ENCODE results near the gene BTBD10. TPM values are rescaled to one million over a fixed set of nuclear protein-coding genes. Genes with fewer than 3 reads are reported as not detected.

BTBD10 gene
- total RNA-seq (10 to 100 TPM; 13.3 to 14.8 TPM), total RNA-seq (16.1 to 49.8 (median 34.2) reads per million in 172 experiments)
- polyA plus RNA-seq (2013, experiment 1 of 2), result 13.9 TPM
- 15.3 TPM for polyA plus RNA-seq (2013, experiment 2 of 2)

DNA sequence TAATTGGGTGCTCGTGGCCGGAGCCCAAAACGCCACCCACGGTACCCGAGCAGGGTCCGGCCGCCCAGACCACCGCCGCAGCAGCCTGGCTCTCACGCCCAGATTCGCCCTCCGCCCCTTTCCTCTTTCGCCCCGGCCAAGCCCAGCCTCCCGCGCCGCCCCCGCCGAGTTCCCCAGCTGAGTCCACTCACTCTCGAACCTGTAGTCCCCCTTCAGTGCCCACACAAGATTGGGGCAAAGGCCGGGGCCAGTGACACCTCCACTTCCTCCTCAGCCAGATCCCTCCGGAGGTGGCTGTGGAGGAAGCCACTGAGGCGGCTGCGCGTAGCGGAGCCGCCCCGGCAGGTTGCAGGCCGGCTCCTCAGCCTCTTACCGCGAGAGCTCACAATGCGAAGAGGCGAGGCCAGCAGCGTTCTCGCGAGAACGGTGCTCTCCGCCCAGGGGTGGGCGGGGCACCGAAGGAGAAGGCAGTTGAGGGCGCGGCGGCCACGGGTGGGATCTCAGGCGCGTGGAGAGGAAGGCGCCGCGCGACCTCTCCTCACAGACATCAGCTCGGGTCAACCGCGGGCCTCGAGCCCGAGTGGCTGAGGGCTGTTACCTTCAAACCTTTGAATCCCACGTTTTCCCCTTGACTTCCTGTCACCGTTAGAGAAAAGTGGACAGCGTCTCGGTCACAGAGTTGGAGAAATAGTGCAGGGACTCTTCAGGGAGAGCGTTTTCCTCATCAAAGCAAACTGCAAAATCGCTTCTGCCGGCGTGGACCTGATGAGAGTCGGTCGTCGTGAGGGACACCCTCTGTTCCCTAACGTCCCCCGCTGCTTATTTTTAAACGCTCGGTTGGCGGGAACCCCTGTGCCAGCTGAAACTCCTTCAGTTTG, at the start of gene BTBD10:
Gene BTBD10, minus strand, starts transcription at position 322 of the 878 bp plus-strand sequence. CDS start 18,098 bp downstream, outside the sequence.
- intact Hi-C loops (cut with DNase I, micrococcal nuclease), result loop anchor here (1.0 to 10.0 kb wide), 8 partner anchors 184 to 1618 kb away; partner anchors contain the start of genes FAR1 (in 2 of the 2), BMAL1 (in 1 of the 2), CYP2R1 (in 1 of the 2) and USP47 (in 1 of the 2)
- no peaks in the 10 kb centered on the region for H3K36me3 ChIP-seq (ENCODE audit: insufficient read depth, low read length)
- H3K4me1 ChIP-seq (ENCODE audit: insufficient read depth, low read length), result peaks cover 15% of the 10 kb centered on the region
- H3K36me3 Mint-ChIP-seq (ENCODE audit: low read depth), result peaks cover 28% of the 10 kb centered on the region
- H3K9me3 Mint-ChIP-seq, result no peaks in the 10 kb centered on the region
- POLR2A ChIA-PET, result interaction anchor here (0.8 to 2.6 kb wide), 14 partner anchors 9 to 1428 kb away, joined by 3 to 12 read pairs (median 4); partner anchors contain the start of genes CYP2R1 and FAR1
- DNase-seq (peak; percentile 84 to 98 (median 90)), ATAC-seq (ENCODE audit: poor library complexity) (peak; percentile 98)
- no peaks in the 10 kb centered on the region for H3K27me3 Mint-ChIP-seq
- CTCF ChIA-PET, result interaction anchor here (0.8 to 1.6 kb wide), 3 partner anchors 24 to 205 kb away, joined by 3 to 11 read pairs (median 3); no protein-coding TSS in a partner anchor
- no peak for TF ChIP-seq CTCF (IDR thresholded peaks at IDR 0.05)
- H3K4me3 Mint-ChIP-seq, result peak within 1 kb of the TSS; percentile 100
- H3K9me3 ChIP-seq (ENCODE audit: control insufficient read depth in 1 of 2, insufficient read depth in 1 of 2, low read length in 2 of 2), result no peaks in the 10 kb centered on the region
- H3K27ac Mint-ChIP-seq, result peak within 1 kb of the TSS; percentile 99
- H3K27ac ChIP-seq (ENCODE audit: low read depth in 1 of 2, low read length in 2 of 2), result peak within 1 kb of the TSS; percentile 82 to 92
- H3K27me3 ChIP-seq (ENCODE audit: control insufficient read depth in 1 of 2, insufficient read depth in 2 of 2, low read length in 2 of 2), result no peaks in the 10 kb centered on the region
- peaks cover 54% of the 10 kb centered on the region for H3K4me1 Mint-ChIP-seq (ENCODE audit: low read depth)
- H3K4me3 ChIP-seq (ENCODE audit: low read length), result peak within 1 kb of the TSS; percentile 77

DNA sequence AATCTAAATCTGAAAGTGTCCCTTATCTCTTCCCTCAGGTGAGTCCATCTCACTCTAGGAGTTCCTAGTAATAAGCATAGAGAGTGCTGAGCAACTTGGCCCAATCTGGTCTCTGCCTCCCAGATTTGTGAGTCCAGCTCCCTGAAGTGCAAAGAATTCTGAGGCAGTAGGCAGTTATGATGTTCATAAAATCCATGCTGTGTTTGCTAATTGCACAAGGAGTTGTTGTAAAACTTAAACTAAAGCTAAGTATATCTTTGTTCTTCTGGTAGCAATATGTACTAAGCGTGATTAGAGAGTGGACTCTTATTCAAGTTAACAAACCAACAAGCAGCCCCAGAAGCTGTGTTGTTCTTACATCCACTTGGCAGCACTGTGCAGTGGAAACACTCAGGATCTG, 40.4 kb upstream of the BTBD10 start:
- DNase-seq (no peak), ATAC-seq (ENCODE audit: poor library complexity) (no peak)
- Mint-ChIP-seq H3K27me3 (peaks cover 50% of the 10 kb centered on the region), H3K4me1 (ENCODE audit: low read depth) (no peaks in the 10 kb centered on the region), H3K27ac (no peak overlapping the region), H3K9me3 (no peaks in the 10 kb centered on the region), H3K4me3 (no peak overlapping the region), H3K36me3 (ENCODE audit: low read depth) (no peaks in the 10 kb centered on the region)
- H3K27me3 ChIP-seq (ENCODE audit: control insufficient read depth in 1 of 2, insufficient read depth in 2 of 2, low read length in 2 of 2), result peaks cover 3 to 4% of the 10 kb centered on the region in 2 experiments
- ChIA-PET CTCF (no interaction called here), POLR2A (no interaction called here)
- H3K27ac ChIP-seq (ENCODE audit: low read depth in 1 of 2, low read length in 2 of 2), result no peak overlapping the region
- no peaks in the 10 kb centered on the region for H3K9me3 ChIP-seq (ENCODE audit: control insufficient read depth in 1 of 2, insufficient read depth in 1 of 2, low read length in 2 of 2)
- TF ChIP-seq CTCF (IDR thresholded peaks at IDR 0.05), result no peak
- H3K4me3 ChIP-seq (ENCODE audit: low read length), result no peak overlapping the region
- intact Hi-C loops (cut with DNase I, micrococcal nuclease), result no loop called here
- H3K4me1 ChIP-seq (ENCODE audit: insufficient read depth, low read length), result no peaks in the 10 kb centered on the region
- no peaks in the 10 kb centered on the region for H3K36me3 ChIP-seq (ENCODE audit: insufficient read depth, low read length)

DNA sequence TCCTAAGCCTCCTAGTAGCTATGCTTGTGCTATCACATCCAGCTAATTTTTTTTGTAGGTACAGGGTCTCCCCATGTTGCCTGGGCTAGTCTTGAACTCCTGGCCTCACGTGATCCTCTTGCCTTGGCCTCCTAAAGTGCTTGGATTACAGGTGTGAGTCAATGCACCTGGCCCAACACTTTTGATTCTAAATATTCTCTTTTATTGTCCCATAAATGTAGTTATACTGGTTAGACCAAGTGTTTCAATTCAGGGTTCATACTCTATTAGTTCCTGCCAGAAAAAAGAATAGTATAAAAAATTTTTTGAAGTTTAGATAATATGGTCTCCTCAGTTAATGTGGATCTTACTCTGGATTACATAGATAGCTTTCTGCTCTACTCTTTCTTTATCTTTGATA, 39.5 kb upstream of the BTBD10 start:
- Histone ChIP-seq H3K36me3 (ENCODE audit: insufficient read depth, low read length) (no peaks in the 10 kb centered on the region), H3K27me3 (ENCODE audit: control insufficient read depth in 1 of 2, insufficient read depth in 2 of 2, low read length in 2 of 2) (peaks cover 3 to 4% of the 10 kb centered on the region in 2 experiments), H3K27ac (ENCODE audit: low read depth in 1 of 2, low read length in 2 of 2) (no peak overlapping the region), H3K9me3 (ENCODE audit: control insufficient read depth in 1 of 2, insufficient read depth in 1 of 2, low read length in 2 of 2) (no peaks in the 10 kb centered on the region), H3K4me3 (ENCODE audit: low read length) (no peak overlapping the region), H3K4me1 (ENCODE audit: insufficient read depth, low read length) (no peaks in the 10 kb centered on the region)
- H3K4me3 Mint-ChIP-seq, result no peak overlapping the region
- ChIA-PET POLR2A (no interaction called here), CTCF (no interaction called here)
- H3K36me3 Mint-ChIP-seq (ENCODE audit: low read depth), result no peaks in the 10 kb centered on the region
- peaks cover 55% of the 10 kb centered on the region for H3K27me3 Mint-ChIP-seq
- no peak for TF ChIP-seq CTCF (IDR thresholded peaks at IDR 0.05)
- H3K27ac Mint-ChIP-seq, result no peak overlapping the region
- ATAC-seq (ENCODE audit: poor library complexity) (no peak), DNase-seq (no peak)
- intact Hi-C loops (cut with DNase I, micrococcal nuclease), result no loop called here
- no peaks in the 10 kb centered on the region for H3K9me3 Mint-ChIP-seq
- H3K4me1 Mint-ChIP-seq (ENCODE audit: low read depth), result no peaks in the 10 kb centered on the region

Measured in CD4-positive, alpha-beta T cell (primary cell).